Measurements from ENCODE around the gene SLC38A2. TPM values are rescaled to one million over a fixed set of nuclear protein-coding genes. Genes with fewer than 3 reads are reported as not detected.
A peak's percentile ranks its signal among the peaks of the same experiment; 100 is the strongest.

The SLC38A2 gene
- total RNA-seq, 1 donor from 2014 or later = 143 TPM

DNA sequence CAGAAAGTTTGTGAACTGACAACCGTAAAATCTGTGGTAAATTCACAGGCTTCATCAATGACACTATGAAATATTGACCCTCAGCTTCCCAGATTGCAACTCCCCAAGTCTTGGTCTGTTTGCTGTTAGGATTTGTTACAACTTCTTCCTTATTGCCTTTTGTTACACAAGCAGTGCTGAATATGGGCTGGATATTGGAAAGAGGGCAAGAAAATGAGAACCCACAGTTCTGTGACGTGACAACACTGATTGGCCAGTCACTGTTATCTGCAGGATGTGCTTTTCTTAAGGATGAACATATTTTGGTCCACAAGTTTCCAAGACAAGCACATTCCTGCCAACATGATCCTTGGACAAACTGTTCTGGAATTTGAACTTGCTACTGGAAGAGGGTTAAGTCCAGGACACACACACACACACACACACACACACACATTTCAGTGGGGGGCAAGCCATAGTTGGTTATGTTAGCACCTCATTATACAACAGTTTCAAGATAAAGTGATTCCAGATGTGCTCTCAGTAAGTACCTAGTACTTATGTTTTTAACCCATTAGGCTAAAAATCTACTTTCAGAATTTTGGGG is 16.6 kb upstream of the SLC38A2 start:
- Mint-ChIP-seq H3K4me3 (ENCODE audit: low read depth) (no peak overlapping the region), H3K9me3 (no peaks in the 10 kb centered on the region), H3K27me3 (ENCODE audit: low read depth) (no peaks in the 10 kb centered on the region), H3K4me1 (ENCODE audit: low read depth) (peaks cover 61% of the 10 kb centered on the region), H3K36me3 (ENCODE audit: low read depth) (peaks cover 53% of the 10 kb centered on the region), H3K27ac (no peak overlapping the region)
- no peak for DNase-seq (ENCODE audit: low spot score)
- intact Hi-C loops (cut with micrococcal nuclease) = no loop called here

DNA sequence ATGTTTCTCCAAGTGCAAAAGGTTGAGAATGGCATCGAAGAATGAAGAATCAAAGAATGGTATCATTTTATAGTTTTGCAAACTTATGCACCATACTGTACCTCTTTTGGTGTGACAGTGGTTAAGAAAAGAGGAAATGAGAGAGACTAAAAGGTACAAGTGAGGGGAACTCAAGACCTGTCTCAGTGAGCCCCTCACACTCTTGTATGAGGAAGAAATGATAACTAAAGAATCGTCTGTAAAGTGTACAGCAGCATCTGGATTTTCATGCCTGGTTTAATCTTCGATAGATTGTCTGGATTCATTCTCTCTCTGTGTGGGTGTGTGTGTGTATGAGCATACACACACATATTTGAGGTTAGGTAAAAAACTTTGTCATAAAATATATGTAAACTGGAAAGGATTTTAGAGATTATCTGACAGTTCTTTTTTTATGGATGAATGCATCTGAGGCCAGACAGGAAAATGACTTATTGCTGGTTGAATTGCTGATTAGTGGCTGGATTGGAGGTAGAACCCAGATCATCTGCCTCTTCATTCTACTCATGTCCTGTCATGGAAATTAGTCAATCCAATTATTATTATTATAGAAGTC is 16.0 kb upstream of the SLC38A2 start:
- Mint-ChIP-seq H3K4me1 (ENCODE audit: low read depth) (peaks cover 61% of the 10 kb centered on the region), H3K27me3 (ENCODE audit: low read depth) (no peaks in the 10 kb centered on the region), H3K27ac (peak overlapping the region; percentile 36), H3K9me3 (no peaks in the 10 kb centered on the region), H3K36me3 (ENCODE audit: low read depth) (peaks cover 50% of the 10 kb centered on the region), H3K4me3 (ENCODE audit: low read depth) (no peak overlapping the region)
- no peak for DNase-seq (ENCODE audit: low spot score)
- intact Hi-C loops (cut with micrococcal nuclease) = no loop called here

GRCh38 chr12:46387670-46388069 is 15.1 kb upstream of the SLC38A2 start:
- no peak for DNase-seq (ENCODE audit: low spot score)
- H3K4me3 Mint-ChIP-seq (ENCODE audit: low read depth) = peak overlapping the region; percentile 38
- H3K4me1 Mint-ChIP-seq (ENCODE audit: low read depth) = peaks cover 61% of the 10 kb centered on the region
- H3K9me3 Mint-ChIP-seq = no peaks in the 10 kb centered on the region
- no peaks in the 10 kb centered on the region for H3K27me3 Mint-ChIP-seq (ENCODE audit: low read depth)
- peak overlapping the region; percentile 46 for H3K27ac Mint-ChIP-seq
- intact Hi-C loops (cut with micrococcal nuclease) = no loop called here
- H3K36me3 Mint-ChIP-seq (ENCODE audit: low read depth) = peaks cover 44% of the 10 kb centered on the region

- H3K9me3 Mint-ChIP-seq = no peaks in the 10 kb centered on the region
- no peaks in the 10 kb centered on the region for H3K27me3 Mint-ChIP-seq (ENCODE audit: low read depth)
- peak overlapping the region; percentile 38 for H3K27ac Mint-ChIP-seq
- H3K4me1 Mint-ChIP-seq (ENCODE audit: low read depth) = peaks cover 65% of the 10 kb centered on the region
- peaks cover 38% of the 10 kb centered on the region for H3K36me3 Mint-ChIP-seq (ENCODE audit: low read depth)
- intact Hi-C loops (cut with micrococcal nuclease) = no loop called here
- H3K4me3 Mint-ChIP-seq (ENCODE audit: low read depth) = peak overlapping the region; percentile 32
- no peak for DNase-seq (ENCODE audit: low spot score)
These were observed 14.5 kb upstream of the SLC38A2 start for GRCh38 chr12:46386877-46387629.

DNA sequence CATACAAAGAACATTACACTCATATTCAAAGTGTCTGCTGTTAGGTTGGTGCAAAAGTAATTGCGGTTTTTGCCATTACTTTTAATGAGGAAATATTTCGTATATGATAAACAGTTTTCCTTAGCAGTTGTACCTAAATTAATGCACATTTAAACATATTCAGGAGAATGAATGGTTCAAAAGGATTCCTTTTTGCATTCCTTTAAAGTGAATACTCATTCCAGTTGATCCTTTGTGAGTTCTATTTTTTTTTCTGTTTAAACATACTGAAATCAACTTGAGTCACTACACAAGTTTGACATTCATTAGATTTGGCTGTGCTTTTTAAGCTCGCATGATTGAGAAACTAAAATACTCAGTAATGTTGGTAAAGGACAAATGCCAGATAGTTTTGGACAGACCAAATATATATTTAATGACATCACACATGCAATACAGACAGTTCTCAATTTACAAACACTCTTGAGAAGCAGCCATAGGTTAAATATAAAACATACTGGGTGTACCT is 13.8 kb upstream of the SLC38A2 start:
- Mint-ChIP-seq H3K27me3 (ENCODE audit: low read depth) (no peaks in the 10 kb centered on the region), H3K36me3 (ENCODE audit: low read depth) (peaks cover 32% of the 10 kb centered on the region), H3K9me3 (no peaks in the 10 kb centered on the region), H3K4me3 (ENCODE audit: low read depth) (no peak overlapping the region), H3K27ac (no peak overlapping the region), H3K4me1 (ENCODE audit: low read depth) (peaks cover 67% of the 10 kb centered on the region)
- intact Hi-C loops (cut with micrococcal nuclease) = no loop called here
- DNase-seq (ENCODE audit: low spot score) = no peak

GRCh38 chr12:46385438-46385837 is 12.9 kb upstream of the SLC38A2 start:
- Mint-ChIP-seq H3K27ac (peak overlapping the region; percentile 17), H3K9me3 (no peaks in the 10 kb centered on the region), H3K36me3 (ENCODE audit: low read depth) (peaks cover 22% of the 10 kb centered on the region), H3K4me3 (ENCODE audit: low read depth) (no peak overlapping the region), H3K4me1 (ENCODE audit: low read depth) (peaks cover 58% of the 10 kb centered on the region), H3K27me3 (ENCODE audit: low read depth) (no peaks in the 10 kb centered on the region)
- intact Hi-C loops (cut with micrococcal nuclease) = no loop called here
- no peak for DNase-seq (ENCODE audit: low spot score)

- H3K4me1 Mint-ChIP-seq (ENCODE audit: low read depth) = peaks cover 57% of the 10 kb centered on the region
- H3K36me3 Mint-ChIP-seq (ENCODE audit: low read depth) = peaks cover 16% of the 10 kb centered on the region
- H3K9me3 Mint-ChIP-seq = no peaks in the 10 kb centered on the region
- intact Hi-C loops (cut with micrococcal nuclease) = loop anchor here (1.0 kb wide), 1 partner anchor 133 kb away; no protein-coding TSS in a partner anchor
- H3K27me3 Mint-ChIP-seq (ENCODE audit: low read depth) = no peaks in the 10 kb centered on the region
- no peak for DNase-seq (ENCODE audit: low spot score)
- H3K27ac Mint-ChIP-seq = peak overlapping the region; percentile 92
- peak overlapping the region; percentile 85 for H3K4me3 Mint-ChIP-seq (ENCODE audit: low read depth)
These were observed 12.1 kb upstream of the SLC38A2 start for GRCh38 chr12:46384451-46385309.

- Mint-ChIP-seq H3K36me3 (ENCODE audit: low read depth) (peaks cover 10% of the 10 kb centered on the region), H3K27me3 (ENCODE audit: low read depth) (no peaks in the 10 kb centered on the region), H3K4me3 (ENCODE audit: low read depth) (peak overlapping the region; percentile 85), H3K4me1 (ENCODE audit: low read depth) (peaks cover 54% of the 10 kb centered on the region), H3K27ac (peak overlapping the region; percentile 92), H3K9me3 (no peaks in the 10 kb centered on the region)
- intact Hi-C loops (cut with micrococcal nuclease) = loop anchor here (1.0 to 2.0 kb wide), 3 partner anchors 12 to 133 kb away; partner anchors contain the start of gene SLC38A2
- peak; percentile 78 for DNase-seq (ENCODE audit: low spot score)
These were observed 11.3 kb upstream of the SLC38A2 start for GRCh38 chr12:46383654-46384450.

DNA sequence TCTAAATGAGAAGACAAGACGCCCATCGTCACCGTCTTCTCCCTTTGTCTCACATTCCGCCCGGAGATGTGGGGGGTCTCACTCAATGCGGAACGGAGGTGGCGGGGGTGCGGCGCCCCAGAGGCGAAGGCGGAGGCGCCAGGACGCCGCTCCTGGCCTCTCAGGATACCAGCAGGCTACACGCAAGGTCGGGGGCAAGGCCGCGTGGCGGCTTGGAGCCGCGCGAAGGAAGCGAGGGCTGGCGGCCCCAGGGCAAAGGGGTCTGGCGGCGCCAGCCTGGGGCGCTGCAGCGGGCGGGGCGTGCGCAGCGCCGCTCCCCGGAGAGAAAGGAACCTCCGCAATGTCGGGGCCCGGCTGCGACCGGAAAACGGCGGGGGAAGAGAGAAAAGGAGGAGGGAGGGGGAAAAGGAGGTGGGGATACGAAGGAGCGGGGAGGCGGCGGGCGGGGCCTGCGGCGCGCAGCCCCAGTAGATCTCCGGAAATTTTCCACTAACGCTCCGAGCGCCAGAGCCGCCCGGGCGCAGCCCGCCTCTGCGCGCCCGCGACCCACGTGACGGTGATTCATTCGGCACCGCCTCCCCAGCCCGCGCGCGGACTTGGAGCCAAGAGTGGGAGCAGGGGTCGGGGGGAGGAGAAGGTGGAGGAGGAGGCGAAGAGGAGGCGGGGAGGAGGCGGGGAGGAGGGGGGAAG is 10.5 kb upstream of the SLC38A2 start:
- peak overlapping the region; percentile 85 for H3K4me3 Mint-ChIP-seq (ENCODE audit: low read depth)
- peaks cover 4% of the 10 kb centered on the region for H3K36me3 Mint-ChIP-seq (ENCODE audit: low read depth)
- no peaks in the 10 kb centered on the region for H3K9me3 Mint-ChIP-seq
- intact Hi-C loops (cut with micrococcal nuclease) = loop anchor here (1.0 to 2.0 kb wide), 2 partner anchors 11 to 76 kb away; partner anchors contain the start of gene SLC38A2
- peaks cover 55% of the 10 kb centered on the region for H3K4me1 Mint-ChIP-seq (ENCODE audit: low read depth)
- peak; percentile 95 for DNase-seq (ENCODE audit: low spot score)
- no peaks in the 10 kb centered on the region for H3K27me3 Mint-ChIP-seq (ENCODE audit: low read depth)
- peak overlapping the region; percentile 92 for H3K27ac Mint-ChIP-seq

DNA sequence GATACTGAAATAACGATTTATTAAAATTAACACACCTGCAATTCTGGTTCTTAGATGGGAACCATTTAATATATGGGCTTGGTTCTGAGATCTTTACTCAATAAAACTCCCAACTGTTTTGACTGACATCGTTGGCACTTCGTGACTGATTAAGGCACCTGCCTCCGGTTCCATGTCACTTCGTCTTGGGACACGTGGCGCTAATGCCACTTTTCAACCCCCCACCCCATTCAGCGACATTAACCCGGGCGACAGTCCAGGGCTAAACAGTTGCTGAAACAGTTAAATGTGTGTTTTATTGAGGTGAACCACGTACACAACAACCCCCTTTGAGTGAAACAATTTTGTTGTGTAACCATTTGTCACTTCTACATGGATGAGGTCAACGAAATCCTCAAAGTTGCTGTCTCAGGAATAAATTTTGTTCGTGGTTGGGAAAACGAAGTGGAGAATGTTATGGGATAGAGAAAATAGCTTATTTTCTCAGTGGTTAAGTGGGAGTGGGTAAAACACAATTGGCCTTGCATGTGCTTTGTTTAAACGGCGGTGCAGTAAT is 9.9 kb upstream of the SLC38A2 start:
- Mint-ChIP-seq H3K27me3 (ENCODE audit: low read depth) (no peaks in the 10 kb centered on the region), H3K4me1 (ENCODE audit: low read depth) (peaks cover 55% of the 10 kb centered on the region), H3K27ac (peak overlapping the region; percentile 92), H3K9me3 (no peaks in the 10 kb centered on the region), H3K4me3 (ENCODE audit: low read depth) (peak overlapping the region; percentile 85), H3K36me3 (ENCODE audit: low read depth) (no peaks in the 10 kb centered on the region)
- no peak for DNase-seq (ENCODE audit: low spot score)
- intact Hi-C loops (cut with micrococcal nuclease) = loop anchor here (2.0 kb wide), 1 partner anchor 76 kb away; no protein-coding TSS in a partner anchor

DNA sequence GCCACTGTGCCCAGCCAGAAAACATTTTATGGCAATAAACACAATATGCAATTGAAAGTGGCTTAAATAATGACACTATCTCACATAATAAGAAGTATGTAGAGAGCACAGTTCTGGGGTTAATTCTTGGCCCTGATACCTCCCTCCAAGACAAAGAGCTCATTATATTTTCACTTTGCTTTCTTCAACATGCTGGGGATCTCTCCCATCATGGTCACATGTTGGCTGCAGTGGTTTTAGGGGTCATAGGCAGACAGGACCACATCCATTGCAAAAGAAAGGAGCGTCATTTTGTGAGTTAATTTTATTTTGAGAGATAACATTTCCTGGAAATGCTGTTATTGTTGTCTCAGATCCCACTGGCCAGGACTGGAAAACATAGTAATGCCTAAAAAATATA is 8.3 kb upstream of the SLC38A2 start:
- H3K9me3 Mint-ChIP-seq = no peaks in the 10 kb centered on the region
- H3K27ac Mint-ChIP-seq = no peak overlapping the region
- H3K36me3 Mint-ChIP-seq (ENCODE audit: low read depth) = no peaks in the 10 kb centered on the region
- intact Hi-C loops (cut with micrococcal nuclease) = no loop called here
- no peak overlapping the region for H3K4me3 Mint-ChIP-seq (ENCODE audit: low read depth)
- no peak for DNase-seq (ENCODE audit: low spot score)
- no peaks in the 10 kb centered on the region for H3K27me3 Mint-ChIP-seq (ENCODE audit: low read depth)
- peaks cover 58% of the 10 kb centered on the region for H3K4me1 Mint-ChIP-seq (ENCODE audit: low read depth)
